Measurements from ENCODE around the gene PNPO.

GRCh38 chr17:47899643-47900042 lies 41.7 kb upstream of the PNPO start:
- no peak for TF ChIP-seq CTCF (IDR thresholded peaks at IDR 0.05; ENCODE audit: borderline replicate concordance, extremely low read depth, low read length, poor library complexity, severe bottlenecking)
- no peak for TF ChIP-seq EZH2 (IDR thresholded peaks at IDR 0.05; ENCODE audit: borderline replicate concordance, low read depth, low read length, severe bottlenecking)
